Suppressor macrophage (primary cell): ENCODE measurements around the gene HAPLN3.

Experiments used
- DNase-seq, 4 experiments: peaks; one replicate each; pipeline ENCODE4 v3.0.0-alpha.2; 2020 to 2022

Gene HAPLN3

GRCh38 chr15:88858934-88859333 lies 36.4 kb downstream of the HAPLN3 start:
- no peak for DNase-seq

DNA sequence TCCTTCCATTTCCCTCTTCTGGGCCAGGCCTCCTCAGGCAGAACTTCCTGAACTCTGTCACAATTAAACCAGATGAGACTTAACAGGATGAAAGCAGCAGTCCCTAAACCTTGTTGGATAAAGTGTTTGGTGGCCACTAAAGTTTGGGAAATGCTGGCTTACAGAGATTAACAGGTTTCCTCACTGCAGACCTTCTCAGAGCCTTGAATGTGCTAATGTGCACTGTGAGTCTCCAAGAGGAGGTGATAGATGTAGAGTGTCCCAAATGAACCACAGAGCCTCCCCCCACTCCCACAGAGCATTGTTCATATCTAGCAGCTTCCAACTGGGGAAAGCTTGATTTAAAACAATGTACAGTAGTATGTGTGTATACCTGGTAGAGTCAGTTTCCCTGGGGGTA lies 42.9 kb downstream of the HAPLN3 start:
- no peak for DNase-seq

DNA sequence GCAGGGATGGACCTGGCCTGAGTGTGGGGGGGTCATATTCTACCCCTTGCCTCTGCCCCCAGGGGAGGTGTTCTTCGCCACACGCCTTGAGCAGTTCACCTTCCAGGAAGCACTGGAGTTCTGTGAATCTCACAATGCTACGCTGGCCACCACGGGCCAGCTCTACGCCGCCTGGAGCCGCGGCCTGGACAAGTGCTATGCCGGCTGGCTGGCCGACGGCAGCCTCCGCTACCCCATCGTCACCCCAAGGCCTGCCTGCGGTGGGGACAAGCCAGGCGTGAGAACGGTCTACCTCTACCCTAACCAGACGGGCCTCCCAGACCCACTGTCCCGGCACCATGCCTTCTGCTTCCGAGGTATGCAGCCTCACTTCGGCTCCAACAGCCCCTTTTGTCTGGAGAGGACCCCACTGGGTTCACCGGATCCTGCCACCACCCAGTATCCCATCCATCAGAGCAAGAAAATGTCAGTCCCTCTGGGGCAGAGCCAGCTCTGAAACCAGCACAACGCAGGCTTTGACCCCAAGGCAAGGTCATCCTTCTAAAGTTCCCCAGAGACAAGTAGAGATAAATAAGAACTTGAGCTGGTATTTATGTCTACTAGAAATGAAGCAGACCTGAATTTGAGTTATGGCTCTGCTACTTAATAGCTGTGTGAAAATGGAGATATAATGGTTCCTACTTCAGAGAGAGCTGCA lies 45.8 kb downstream of the HAPLN3 start:
- DNase-seq = no peak

DNA sequence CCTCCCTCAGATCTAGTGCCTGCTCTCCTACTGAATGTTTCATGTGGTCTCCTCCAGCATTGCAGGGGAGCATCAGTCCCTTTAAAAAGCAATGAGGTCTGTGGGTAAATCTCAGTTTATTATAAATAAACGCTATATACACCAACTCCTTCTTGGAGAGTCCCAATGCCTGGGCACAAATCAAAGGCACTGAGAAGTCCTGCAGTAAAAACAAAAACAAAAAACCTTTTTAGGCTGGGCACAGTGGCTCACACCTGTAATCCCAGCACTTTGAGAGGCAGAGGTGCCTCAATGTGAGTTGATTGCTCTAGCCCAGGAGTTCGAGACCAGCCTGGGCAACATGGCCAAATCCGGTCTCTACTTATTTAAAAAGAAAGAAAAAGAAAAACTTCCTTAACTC lies 47.1 kb downstream of the HAPLN3 start:
- no peak for DNase-seq

DNA sequence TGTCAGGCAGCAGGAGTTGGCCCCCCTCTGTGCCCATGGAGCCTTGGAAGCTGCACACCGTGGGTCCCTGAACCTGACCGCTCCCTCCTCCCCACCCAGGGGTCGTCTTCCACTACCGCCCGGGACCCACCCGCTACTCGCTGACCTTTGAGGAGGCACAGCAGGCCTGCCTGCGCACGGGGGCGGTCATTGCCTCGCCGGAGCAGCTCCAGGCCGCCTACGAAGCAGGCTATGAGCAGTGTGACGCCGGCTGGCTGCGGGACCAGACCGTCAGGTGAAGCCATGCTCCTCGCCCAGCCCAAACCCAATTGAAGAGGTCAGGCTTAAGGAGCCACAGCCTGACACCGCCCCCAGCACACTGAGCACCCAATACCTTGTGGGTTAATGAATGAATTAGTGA lies 48.2 kb downstream of the HAPLN3 start:
- DNase-seq = no peak

GRCh38 chr15:88845616-88846015 lies 49.7 kb downstream of the HAPLN3 start:
- no peak for DNase-seq

GRCh38 chr15:88844749-88845386 lies 50.5 kb downstream of the HAPLN3 start:
- DNase-seq = no peak

DNA sequence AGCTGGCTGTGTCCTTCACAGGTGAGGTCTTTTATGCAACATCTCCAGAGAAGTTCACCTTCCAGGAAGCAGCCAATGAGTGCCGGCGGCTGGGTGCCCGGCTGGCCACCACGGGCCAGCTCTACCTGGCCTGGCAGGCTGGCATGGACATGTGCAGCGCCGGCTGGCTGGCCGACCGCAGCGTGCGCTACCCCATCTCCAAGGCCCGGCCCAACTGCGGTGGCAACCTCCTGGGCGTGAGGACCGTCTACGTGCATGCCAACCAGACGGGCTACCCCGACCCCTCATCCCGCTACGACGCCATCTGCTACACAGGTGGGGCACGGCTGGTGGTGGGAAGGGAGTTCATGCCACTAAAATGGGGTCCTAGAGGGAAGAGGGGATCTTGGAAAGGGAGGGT lies 52.0 kb downstream of the HAPLN3 start:
- no peak for DNase-seq

GRCh38 chr15:88842156-88842555 lies 53.2 kb downstream of the HAPLN3 start:
- no peak for DNase-seq

DNA sequence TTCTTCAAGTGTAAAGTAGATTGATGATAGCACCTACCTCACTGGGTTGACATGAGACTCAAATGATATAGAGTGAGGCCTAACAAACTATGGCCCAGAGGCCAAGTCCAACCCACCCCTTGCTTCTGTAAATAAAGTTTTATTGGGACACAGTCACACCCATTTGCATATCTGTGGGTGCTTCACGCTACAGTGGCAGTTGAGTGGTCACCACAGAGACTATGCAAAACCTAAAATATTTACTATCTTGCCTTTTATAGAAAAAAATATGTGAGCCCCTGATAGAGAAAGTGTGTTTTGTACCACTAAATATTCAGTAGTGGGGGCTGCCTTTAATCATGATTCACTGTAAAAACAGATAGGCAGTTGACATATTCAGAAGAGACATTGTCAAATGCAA lies 54.1 kb downstream of the HAPLN3 start:
- no peak for DNase-seq

GRCh38 chr15:88839961-88840360 lies 55.4 kb downstream of the HAPLN3 start:
- no peak for DNase-seq

DNA sequence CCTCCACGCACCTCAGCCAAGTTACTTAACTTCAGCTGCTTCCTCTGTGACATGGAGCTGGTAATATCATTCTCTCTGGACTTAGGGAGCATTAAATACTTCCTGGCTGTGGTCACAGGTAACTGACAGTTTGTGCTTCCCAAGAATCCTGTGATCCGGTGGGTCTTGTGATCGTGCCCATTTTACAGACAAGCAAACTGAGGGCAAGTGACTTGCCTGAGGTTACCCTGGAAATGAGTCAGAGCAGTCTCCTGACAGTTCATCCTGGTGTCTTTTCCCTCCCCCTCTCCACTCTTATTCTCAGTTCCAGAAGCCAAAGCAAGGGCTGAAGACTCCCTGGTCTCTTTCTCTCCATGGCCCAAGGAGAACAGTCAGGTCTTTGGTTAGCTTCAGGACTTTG lies 56.2 kb downstream of the HAPLN3 start:
- DNase-seq = no peak

DNA sequence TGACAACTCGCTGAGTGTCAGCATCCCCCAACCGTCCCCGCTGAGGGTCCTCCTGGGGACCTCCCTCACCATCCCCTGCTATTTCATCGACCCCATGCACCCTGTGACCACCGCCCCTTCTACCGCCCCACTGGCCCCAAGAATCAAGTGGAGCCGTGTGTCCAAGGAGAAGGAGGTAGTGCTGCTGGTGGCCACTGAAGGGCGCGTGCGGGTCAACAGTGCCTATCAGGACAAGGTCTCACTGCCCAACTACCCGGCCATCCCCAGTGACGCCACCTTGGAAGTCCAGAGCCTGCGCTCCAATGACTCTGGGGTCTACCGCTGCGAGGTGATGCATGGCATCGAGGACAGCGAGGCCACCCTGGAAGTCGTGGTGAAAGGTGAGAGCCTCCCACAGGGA lies 56.7 kb downstream of the HAPLN3 start:
- no peak for DNase-seq

DNA sequence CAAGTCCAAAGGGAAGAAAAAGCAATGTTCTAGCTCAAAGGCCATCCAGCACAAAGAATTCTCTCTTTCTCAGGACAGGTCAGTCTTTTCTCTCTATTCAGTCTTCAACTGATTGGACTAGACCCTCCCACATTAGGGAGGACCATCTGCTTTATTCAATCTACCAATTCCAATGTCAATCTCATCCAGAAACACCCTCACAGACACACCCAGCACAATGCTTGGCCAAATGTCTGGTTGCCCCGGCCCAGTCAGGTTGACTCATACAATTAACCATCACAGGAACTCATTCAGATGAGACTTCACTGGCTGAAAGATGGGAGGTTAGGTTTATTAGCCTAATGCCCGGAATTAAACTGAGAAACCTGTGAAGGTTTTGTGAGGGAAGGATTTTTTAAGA lies 59.7 kb downstream of the HAPLN3 start:
- DNase-seq = no peak

DNA sequence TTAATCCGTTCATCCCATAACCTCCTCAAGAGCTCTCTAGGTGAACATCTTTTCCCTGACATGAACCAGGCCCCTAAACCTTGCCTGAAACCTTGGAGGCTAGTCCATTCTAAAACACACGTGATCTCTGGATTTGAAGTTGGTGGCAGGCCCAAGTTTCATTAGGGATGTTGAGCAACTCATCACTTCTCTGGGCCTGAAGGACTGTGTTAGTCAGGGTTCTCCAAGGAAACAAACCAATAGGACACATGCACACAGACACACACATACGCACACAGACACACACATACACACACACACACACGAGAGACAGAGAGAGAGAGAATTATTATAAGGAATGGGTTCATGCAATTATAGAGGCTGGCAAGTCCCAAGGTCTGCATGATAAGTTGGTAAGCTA lies 60.2 kb downstream of the HAPLN3 start:
- DNase-seq = peak in 1 of 4 experiments; percentile 2

DNA sequence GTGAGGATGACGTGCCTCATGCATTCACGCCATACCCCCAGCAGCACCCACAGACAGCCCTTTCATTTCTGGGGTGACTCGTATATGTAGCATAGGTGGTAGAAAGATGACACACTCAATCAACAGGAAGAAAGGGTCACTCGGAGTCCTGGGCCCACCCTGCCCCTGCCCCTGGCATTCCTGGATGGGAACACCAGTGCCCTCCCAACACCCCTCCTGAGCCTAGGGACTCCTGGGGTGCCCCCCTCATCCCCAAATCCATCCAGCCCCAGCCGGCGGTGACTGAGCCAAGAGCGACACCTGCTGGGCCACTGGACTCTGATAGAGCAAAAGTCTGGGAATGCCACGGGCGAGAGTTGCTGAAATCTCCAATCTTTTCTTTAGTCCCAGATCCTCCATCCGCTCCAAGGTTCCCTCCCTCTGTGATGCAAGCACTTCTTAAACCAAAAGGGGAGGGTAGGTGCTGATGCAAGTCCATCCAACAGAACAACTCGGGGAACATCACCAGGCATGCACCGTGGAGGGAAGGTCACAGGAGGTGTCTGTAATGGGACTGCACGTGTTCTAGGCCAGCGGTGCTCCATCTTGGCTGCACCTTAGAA lies 61.0 kb downstream of the HAPLN3 start:
- DNase-seq = peak; percentile 17 to 55 (median 32)

DNA sequence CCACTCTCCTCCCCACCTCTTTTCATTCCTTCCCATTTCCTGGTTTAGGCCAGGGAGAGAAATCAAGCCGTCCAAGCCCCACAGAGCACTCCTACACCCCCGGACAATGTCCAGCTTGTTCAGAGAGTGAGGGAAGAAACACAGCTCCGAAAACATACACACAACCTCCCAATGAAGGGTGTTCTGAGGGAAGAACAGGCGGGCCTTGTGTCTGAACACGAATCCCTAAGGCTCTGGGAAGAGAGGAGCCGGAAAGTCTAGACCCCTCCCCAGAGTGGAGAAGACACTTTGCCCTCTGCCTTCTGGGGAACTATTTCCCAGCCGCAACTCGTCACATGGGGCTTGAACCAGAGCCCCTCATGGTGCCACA lies 61.6 kb downstream of the HAPLN3 start:
- no peak for DNase-seq

DNA sequence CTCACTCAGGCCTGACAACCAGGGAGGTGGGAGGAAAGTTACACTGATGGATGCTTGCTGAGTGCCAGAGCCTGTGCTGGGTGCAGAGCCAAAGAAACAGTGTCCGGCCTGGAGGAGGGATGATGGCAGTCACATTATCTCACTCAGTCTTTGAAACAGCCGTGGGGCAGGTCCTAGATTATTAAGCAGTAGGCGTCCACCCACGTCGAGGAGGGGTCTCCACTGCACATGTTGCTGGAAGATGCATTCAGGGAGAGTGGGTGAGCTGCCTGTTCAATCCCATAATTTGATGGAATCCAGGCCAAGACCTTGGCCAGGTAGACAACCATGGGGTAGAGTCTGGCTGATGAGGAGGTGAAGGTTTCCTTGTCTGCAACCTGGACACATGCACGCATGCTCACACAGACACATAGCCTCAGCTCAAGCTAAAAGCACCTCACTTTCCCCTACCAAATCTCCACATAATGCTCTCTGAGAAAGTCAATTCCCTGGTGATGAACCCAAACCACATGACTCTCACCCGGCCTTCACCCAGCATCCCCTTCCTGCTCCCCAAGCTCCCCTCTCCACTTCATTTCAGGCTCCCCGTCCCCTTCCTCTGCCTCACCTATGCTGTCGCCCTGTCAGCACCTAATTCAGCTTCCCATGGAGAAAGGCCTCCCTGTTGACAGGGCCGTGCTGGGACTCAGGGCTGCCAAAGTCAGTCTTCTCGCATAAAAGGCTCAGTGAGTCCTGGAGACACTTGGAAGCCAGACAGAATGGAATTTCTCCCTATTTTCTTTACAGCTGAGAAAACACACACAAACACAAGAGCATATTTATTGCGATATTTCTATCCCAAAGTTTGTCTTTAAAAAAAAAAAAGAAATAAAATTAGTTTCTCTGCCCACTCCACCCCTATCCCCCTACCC lies 62.3 kb downstream of the HAPLN3 start:
- DNase-seq = no peak

DNA sequence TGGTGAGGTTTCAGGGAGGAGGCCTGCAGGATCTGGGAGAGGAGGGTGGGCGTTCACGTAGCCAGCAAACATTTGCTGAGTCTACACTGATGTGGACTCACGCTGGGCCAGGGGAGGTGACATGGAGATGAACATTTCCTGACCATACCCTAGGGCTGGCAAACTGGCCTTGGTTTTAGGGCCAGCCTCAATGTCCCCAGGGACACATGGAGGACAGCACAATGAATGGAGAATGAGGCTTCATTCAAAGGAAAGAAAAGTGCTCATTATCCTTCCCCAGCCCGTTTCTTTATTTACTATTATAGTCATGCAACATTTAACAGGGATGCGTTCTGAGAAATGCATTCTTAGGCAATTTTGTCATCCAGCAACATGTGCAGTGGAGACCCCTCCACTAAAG lies 65.3 kb downstream of the HAPLN3 start:
- no peak for DNase-seq

- no peak for DNase-seq
Observed at GRCh38 chr15:88828791-88829190, 66.6 kb downstream of the HAPLN3 start.
